ENCODE results near the gene PAK1.

DNA sequence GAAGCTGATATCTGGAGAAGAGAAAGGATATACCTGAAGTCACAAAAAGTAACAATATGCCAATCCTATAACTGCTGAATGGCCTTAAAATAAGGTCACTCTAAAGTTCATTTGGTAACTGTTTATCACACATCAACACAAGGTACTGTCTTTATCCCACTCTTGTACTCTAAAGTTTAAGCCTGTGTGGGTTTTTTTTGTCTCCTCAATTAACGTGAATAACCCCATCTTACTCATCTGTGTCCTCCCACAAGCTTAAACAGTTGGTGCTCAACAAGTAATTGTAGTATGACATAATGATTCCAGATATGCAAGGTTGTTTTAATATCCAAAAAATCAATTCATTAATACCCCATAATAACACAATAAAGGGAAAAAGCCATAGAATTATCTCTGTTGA lies 42.1 kb downstream of the PAK1 start:
- TF ChIP-seq POLR2A (IDR thresholded peaks at IDR 0.05; ENCODE audit: low read depth, low read length) (no peak), SMC3 (IDR thresholded peaks at IDR 0.05; ENCODE audit: low read depth, low read length) (no peak), CTCF (conservative IDR thresholded peaks at IDR 0.05; ENCODE audit: low read depth, low read length) (no peak), MAZ (IDR thresholded peaks at IDR 0.05; ENCODE audit: borderline replicate concordance, low read depth, low read length) (no peak), CHD1 (IDR thresholded peaks at IDR 0.05; ENCODE audit: low read depth, low read length) (no peak), CEBPB (IDR thresholded peaks at IDR 0.05; ENCODE audit: low read depth, low read length) (no peak), NFE2L2 (IDR thresholded peaks at IDR 0.05; ENCODE audit: low read depth, low read length) (no peak), MAFK (IDR thresholded peaks at IDR 0.05; ENCODE audit: low read depth, low read length) (no peak), RCOR1 (IDR thresholded peaks at IDR 0.05; ENCODE audit: insufficient replicate concordance, low read length) (no peak), RAD21 (IDR thresholded peaks at IDR 0.05; ENCODE audit: low read length) (no peak)
- TF ChIP-seq, protein P1, sequence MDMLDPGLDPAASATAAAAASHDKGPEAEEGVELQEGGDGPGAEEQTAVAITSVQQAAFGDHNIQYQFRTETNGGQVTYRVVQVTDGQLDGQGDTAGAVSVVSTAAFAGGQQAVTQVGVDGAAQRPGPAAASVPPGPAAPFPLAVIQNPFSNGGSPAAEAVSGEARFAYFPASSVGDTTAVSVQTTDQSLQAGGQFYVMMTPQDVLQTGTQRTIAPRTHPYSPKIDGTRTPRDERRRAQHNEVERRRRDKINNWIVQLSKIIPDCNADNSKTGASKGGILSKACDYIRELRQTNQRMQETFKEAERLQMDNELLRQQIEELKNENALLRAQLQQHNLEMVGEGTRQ (IDR thresholded peaks at IDR 0.05; ENCODE audit: low read depth, low read length): no peak

Measured in IMR-90 (cell line).